Psoas muscle (tissue), 8 donors: ENCODE data around the gene SLC37A1. TPM values are rescaled to one million over a fixed set of nuclear protein-coding genes. Genes with fewer than 3 reads are reported as not detected.

Experiments used
- ATAC-seq, 4 donors: fragments of 200-7000 bp; cut with Tn5 transposase; one replicate each; pipeline ENCODE4 v1.9.1; 2020; ENCODE audit warnings: moderate library complexity in 3 of 4, mild to moderate bottlenecking in 2 of 4
- DNase-seq, 2 donors: peaks; one replicate each; pipeline ENCODE4 v3.0.0-alpha.2; 2020
- H3K27ac ChIP-seq: fragments of 200-600 bp; one replicate; pipeline ENCODE4 v1.8.0; 2022
- H3K27me3 ChIP-seq, 3 donors: fragments of 200-600 bp in 1 of 3; one replicate each; pipeline versions ENCODE4 v1.6.1 to v1.8.0; 2013 to 2022; ENCODE audit warnings: low read length in 2 of 3, mild to moderate bottlenecking in 2 of 3, moderate library complexity in 1 of 3; ENCODE audit not compliant: insufficient read depth in 3 of 3
- H3K36me3 ChIP-seq, 2 donors: fragments of 200-600 bp in 1 of 2; one replicate each; pipeline versions ENCODE4 v1.6.1 to v1.8.0; 2013 to 2022; ENCODE audit warnings: low read depth in 1 of 2, mild to moderate bottlenecking in 1 of 2, moderate library complexity in 1 of 2; ENCODE audit not compliant: insufficient read depth in 1 of 2
- H3K4me1 ChIP-seq: fragments of 200-600 bp; one replicate; pipeline ENCODE4 v1.8.0; 2022
- H3K4me3 ChIP-seq: fragments of 200-600 bp; one replicate; pipeline ENCODE4 v1.8.0; 2022; ENCODE audit warnings: mild to moderate bottlenecking
- H3K9me3 ChIP-seq: fragments of 200-600 bp; one replicate; pipeline ENCODE4 v1.8.0; 2022
- WGBS, 3 donors: extraction: QIAGEN DNeasy Blood & Tissue Kit; methylation state at CpG; one replicate each; pipeline versions ENCODE4 v1.1.6 to v1.1.7; 2013; 5-methylcytosine and 5-hydroxymethylcytosine counted together
- intact Hi-C, 2 donors: fragments of 100-400 bp; cut with DNase I; formaldehyde crosslinking; loops; one replicate each; pipeline versions ENCODE4 v1.11.0 to v1.14.2; 2022
- polyA plus RNA-seq, 3 donors: library from polyadenylated mRNA; stranded (reverse); fragments of 200-250 nt; gene quantifications; one replicate each; pipeline ENCODE4 v1.2.3, GENCODE V29; 2013
- total RNA-seq, 4 donors: library from RNA; stranded (reverse); fragmentation: NEBNext Ultra II Directional in 2 of 4; extraction: Animal tissue kit (Norgen Biotek cat#: 25700) in 2 of 4; gene quantifications; one replicate each; pipeline versions ENCODE4 v1.2.1 to v1.2.4, GENCODE V29; 2021 to 2023
- TF ChIP-seq, protein P1 (sequence below): fragments of 200-600 bp; IDR thresholded peaks from one replicate; pipeline ENCODE4 v1.8.0; 2022; ENCODE audit warnings: antibody characterized with exemption
- donor health status: healthy with polysubstance abuse.
- donor health status: DM: no; HTN: no; CAD: no; lungs with moderate emphysema.
- donor health status: Bipolar disorder and iron deficiency.
- donor health status: healthy.
- donor health status: DM: yes; HTN: yes; CAD: no.
- donor health status: DM: no; HTN: no; CAD: no.
- donor health status: DM: no; HTN: no; CAD: no.
- donor health status: DM: yes; HTN: yes; CAD: no.

The SLC37A1 gene
- total and polyA plus RNA-seq, 7 donors, result 1.6 to 18.9 (median 8.0) TPM

DNA sequence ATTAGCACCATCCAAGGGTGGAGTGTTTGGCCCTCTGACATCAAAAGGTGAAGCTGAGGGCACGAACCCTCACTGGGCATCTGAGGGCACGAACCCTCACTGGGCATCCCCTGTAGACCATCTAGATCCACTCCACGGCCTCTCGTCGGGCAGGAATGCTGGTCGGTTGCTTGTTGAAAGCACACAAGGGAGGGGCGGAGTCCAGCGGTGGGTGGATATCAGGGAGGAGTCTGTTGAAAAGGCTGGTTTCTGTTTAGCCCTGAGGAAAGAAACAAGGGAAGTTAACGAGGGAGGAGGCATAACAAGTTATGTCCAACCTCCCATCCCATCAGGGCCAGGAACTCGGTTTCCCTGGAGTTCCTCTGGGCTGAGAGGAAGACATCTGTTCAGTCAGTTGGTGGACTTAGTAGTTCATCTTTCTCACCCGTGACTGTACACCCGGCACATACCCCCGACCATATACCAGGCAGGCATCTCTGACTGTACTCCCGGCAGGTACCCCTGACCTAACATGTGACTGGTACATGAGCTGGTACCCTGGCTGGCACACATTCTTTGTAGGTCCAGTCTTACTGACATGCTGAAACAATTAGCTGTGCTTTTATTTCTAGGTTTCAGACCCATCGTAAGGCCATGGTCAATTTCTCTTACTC lies 107.6 kb downstream of the SLC37A1 start:
- Histone ChIP-seq H3K27me3 (peaks cover 2 to 72% (median 10%) of the 10 kb centered on the region in 3 donors), H3K4me1 (no peaks in the 10 kb centered on the region), H3K4me3 (no peak overlapping the region), H3K27ac (no peak overlapping the region), H3K36me3 (no peaks in the 10 kb centered on the region), H3K9me3 (no peaks in the 10 kb centered on the region)
- DNase-seq, result no peak
- no peak for ATAC-seq
- intact Hi-C loops, result no loop called here
- TF ChIP-seq, protein P1, sequence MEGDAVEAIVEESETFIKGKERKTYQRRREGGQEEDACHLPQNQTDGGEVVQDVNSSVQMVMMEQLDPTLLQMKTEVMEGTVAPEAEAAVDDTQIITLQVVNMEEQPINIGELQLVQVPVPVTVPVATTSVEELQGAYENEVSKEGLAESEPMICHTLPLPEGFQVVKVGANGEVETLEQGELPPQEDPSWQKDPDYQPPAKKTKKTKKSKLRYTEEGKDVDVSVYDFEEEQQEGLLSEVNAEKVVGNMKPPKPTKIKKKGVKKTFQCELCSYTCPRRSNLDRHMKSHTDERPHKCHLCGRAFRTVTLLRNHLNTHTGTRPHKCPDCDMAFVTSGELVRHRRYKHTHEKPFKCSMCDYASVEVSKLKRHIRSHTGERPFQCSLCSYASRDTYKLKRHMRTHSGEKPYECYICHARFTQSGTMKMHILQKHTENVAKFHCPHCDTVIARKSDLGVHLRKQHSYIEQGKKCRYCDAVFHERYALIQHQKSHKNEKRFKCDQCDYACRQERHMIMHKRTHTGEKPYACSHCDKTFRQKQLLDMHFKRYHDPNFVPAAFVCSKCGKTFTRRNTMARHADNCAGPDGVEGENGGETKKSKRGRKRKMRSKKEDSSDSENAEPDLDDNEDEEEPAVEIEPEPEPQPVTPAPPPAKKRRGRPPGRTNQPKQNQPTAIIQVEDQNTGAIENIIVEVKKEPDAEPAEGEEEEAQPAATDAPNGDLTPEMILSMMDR, result no peak
- 40 to 53% (median 45%) methylated on average over 15 of the region's 15 CpGs for WGBS, 3 donors

DNA sequence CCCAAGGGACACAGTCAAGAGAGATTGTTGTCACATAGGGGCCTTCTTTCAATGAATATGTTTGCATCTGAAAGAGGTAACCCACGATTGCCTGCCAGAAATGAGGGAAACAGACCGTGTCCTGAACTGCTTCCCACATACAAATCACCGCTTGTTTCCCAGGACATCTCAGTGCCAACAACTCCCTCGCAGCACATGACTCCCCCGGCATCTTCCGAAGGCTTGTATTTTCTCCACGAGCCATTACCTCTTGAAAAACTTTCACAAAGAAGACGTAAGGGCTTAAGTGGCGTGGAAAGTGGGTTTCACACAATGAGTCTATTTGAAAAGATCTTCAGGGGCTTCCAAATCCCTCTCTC lies 108.1 kb downstream of the SLC37A1 start:
- intact Hi-C loops, result no loop called here
- ATAC-seq, result no peak
- Histone ChIP-seq H3K27me3 (peaks cover 2 to 67% (median 5%) of the 10 kb centered on the region in 3 donors), H3K4me3 (no peak overlapping the region), H3K9me3 (no peaks in the 10 kb centered on the region), H3K36me3 (no peaks in the 10 kb centered on the region), H3K27ac (no peak overlapping the region), H3K4me1 (no peaks in the 10 kb centered on the region)
- 20 to 44% (median 26%) methylated on average over 9 of the region's 9 CpGs for WGBS, 3 donors
- DNase-seq, result no peak
- TF ChIP-seq, protein P1, result no peak

DNA sequence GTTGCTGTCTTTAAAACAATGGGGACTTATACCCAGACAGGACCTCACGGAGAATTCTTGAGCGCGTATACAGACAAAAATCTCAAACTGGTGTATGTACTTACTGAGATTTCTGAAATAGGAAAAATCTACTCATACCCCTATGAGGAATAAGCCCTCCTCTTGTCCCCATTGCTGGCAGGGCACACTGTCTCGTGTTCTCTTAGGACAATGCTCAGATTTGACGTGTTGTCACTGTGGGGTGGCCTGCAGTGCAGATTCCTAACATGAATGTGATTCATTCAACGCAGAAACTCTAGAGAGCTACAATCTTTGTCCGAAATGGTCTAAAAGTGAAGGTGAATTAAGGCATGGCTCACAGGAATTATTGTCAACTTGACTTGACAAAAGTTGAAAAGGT lies 108.6 kb downstream of the SLC37A1 start:
- ATAC-seq, result no peak
- DNase-seq, result no peak
- no peak overlapping the region for H3K4me3 ChIP-seq
- H3K9me3 ChIP-seq, result no peaks in the 10 kb centered on the region
- intact Hi-C loops, result no loop called here
- no peaks in the 10 kb centered on the region for H3K36me3 ChIP-seq
- H3K27ac ChIP-seq, result no peak overlapping the region
- H3K27me3 ChIP-seq, result peaks cover under 1 to 67% (median 2%) of the 10 kb centered on the region in 3 donors
- no peaks in the 10 kb centered on the region for H3K4me1 ChIP-seq
- TF ChIP-seq, protein P1, result no peak
- 72 to 74% (median 72%) methylated on average over 7 of the region's 7 CpGs for WGBS, 3 donors

DNA sequence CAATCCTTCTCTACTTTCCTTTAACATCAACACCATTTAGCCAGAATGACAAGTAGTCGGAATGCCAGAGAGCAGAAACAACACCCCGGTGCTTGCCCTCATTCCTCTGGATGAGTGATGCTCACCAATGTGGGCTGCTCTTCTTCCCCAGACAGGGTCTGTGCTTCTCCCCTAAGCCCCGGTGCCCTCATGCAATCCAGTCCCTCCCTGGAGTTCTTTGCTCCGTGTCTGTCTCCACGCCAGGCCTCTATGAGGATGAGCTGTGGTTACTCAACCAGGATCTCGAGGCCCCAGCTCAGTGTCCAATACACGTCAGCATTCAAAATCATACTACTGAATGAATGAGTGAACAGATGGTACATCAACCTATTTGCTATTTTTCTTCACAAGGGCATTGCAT lies 110.0 kb downstream of the SLC37A1 start:
- no peak for DNase-seq
- WGBS, 3 donors, result 74 to 84% (median 79%) methylated on average over 7 of the region's 7 CpGs
- no peak overlapping the region for H3K27ac ChIP-seq
- intact Hi-C loops, result no loop called here
- H3K27me3 ChIP-seq, result peaks cover 0 to 56% (median 2%) of the 10 kb centered on the region in 3 donors
- no peak overlapping the region for H3K4me3 ChIP-seq
- H3K36me3 ChIP-seq, result no peaks in the 10 kb centered on the region
- ATAC-seq, result no peak
- H3K9me3 ChIP-seq, result no peaks in the 10 kb centered on the region
- H3K4me1 ChIP-seq, result no peaks in the 10 kb centered on the region
- TF ChIP-seq, protein P1, result no peak
